ENCODE measurements around the gene PALMD.

Gene PALMD

GRCh38 chr1:99643021-99643779 is 2.7 kb upstream of the PALMD start:
- no peaks in the 10 kb centered on the region for H3K36me3 Mint-ChIP-seq
- no peak for DNase-seq (ENCODE audit: low spot score in 2 of 2)
- peaks cover 4% of the 10 kb centered on the region for H3K27me3 Mint-ChIP-seq
- H3K9me3 Mint-ChIP-seq: no peaks in the 10 kb centered on the region
- no peaks in the 10 kb centered on the region for H3K4me1 Mint-ChIP-seq
- no peak for ATAC-seq (ENCODE audit: low read depth)
- H3K4me3 Mint-ChIP-seq: no peak overlapping the region
- no peak overlapping the region for H3K27ac Mint-ChIP-seq

GRCh38 chr1:99644279-99645004 is 1.5 kb upstream of the PALMD start:
- ATAC-seq (ENCODE audit: low read depth) (no peak), DNase-seq (ENCODE audit: low spot score in 2 of 2) (no peak)
- Mint-ChIP-seq H3K36me3 (no peaks in the 10 kb centered on the region), H3K4me3 (no peak overlapping the region), H3K9me3 (no peaks in the 10 kb centered on the region), H3K27ac (no peak overlapping the region), H3K27me3 (peaks cover 4% of the 10 kb centered on the region), H3K4me1 (no peaks in the 10 kb centered on the region)

- DNase-seq (ENCODE audit: low spot score in 2 of 2): no peak
- no peak overlapping the region for H3K4me3 Mint-ChIP-seq
- no peak for ATAC-seq (ENCODE audit: low read depth)
- H3K4me1 Mint-ChIP-seq: no peaks in the 10 kb centered on the region
- peaks cover 4% of the 10 kb centered on the region for H3K27me3 Mint-ChIP-seq
- H3K27ac Mint-ChIP-seq: no peak overlapping the region
- H3K9me3 Mint-ChIP-seq: no peaks in the 10 kb centered on the region
- H3K36me3 Mint-ChIP-seq: no peaks in the 10 kb centered on the region
Measured at GRCh38 chr1:99645203-99645602, 710 bp upstream of the PALMD start.

- DNase-seq (ENCODE audit: low spot score in 2 of 2) (no peak), ATAC-seq (ENCODE audit: low read depth) (no peak)
- Mint-ChIP-seq H3K36me3 (no peaks in the 10 kb centered on the region), H3K4me3 (no peak overlapping the region), H3K4me1 (no peaks in the 10 kb centered on the region), H3K27me3 (peaks cover 4% of the 10 kb centered on the region), H3K9me3 (no peaks in the 10 kb centered on the region), H3K27ac (no peak overlapping the region)
Measured at GRCh38 chr1:99646868-99647267, 955 bp downstream of the PALMD start.

GRCh38 chr1:99647490-99647889 is 1.6 kb downstream of the PALMD start:
- Mint-ChIP-seq H3K27ac (no peak overlapping the region), H3K27me3 (peaks cover 4% of the 10 kb centered on the region)

GRCh38 chr1:99648107-99648506 is 2.2 kb downstream of the PALMD start:
- Mint-ChIP-seq H3K27ac (no peak overlapping the region), H3K4me1 (no peaks in the 10 kb centered on the region), H3K36me3 (no peaks in the 10 kb centered on the region), H3K9me3 (no peaks in the 10 kb centered on the region), H3K4me3 (no peak overlapping the region), H3K27me3 (peaks cover 4% of the 10 kb centered on the region)
- ATAC-seq (ENCODE audit: low read depth): no peak
- no peak for DNase-seq (ENCODE audit: low spot score in 2 of 2)

More at GRCh38 chr1:99647490-99647889, 1.6 kb downstream of the PALMD start:
- no peak for DNase-seq (ENCODE audit: low spot score in 2 of 2)
- H3K4me1 Mint-ChIP-seq: no peaks in the 10 kb centered on the region
- no peak for ATAC-seq (ENCODE audit: low read depth)
- H3K9me3 Mint-ChIP-seq: no peaks in the 10 kb centered on the region
- no peaks in the 10 kb centered on the region for H3K36me3 Mint-ChIP-seq
- no peak overlapping the region for H3K4me3 Mint-ChIP-seq

- Mint-ChIP-seq H3K4me3 (no peak overlapping the region), H3K9me3 (no peaks in the 10 kb centered on the region), H3K4me1 (no peaks in the 10 kb centered on the region), H3K27me3 (peaks cover 4% of the 10 kb centered on the region), H3K36me3 (no peaks in the 10 kb centered on the region), H3K27ac (no peak overlapping the region)
- ATAC-seq (ENCODE audit: low read depth) (no peak), DNase-seq (ENCODE audit: low spot score in 2 of 2) (no peak)
Measured at GRCh38 chr1:99650030-99650429, 4.1 kb downstream of the PALMD start.

- Mint-ChIP-seq H3K9me3 (no peaks in the 10 kb centered on the region), H3K27me3 (peaks cover 2% of the 10 kb centered on the region), H3K27ac (no peak overlapping the region), H3K4me3 (no peak overlapping the region), H3K36me3 (no peaks in the 10 kb centered on the region), H3K4me1 (no peaks in the 10 kb centered on the region)
- DNase-seq (ENCODE audit: low spot score in 2 of 2) (no peak), ATAC-seq (ENCODE audit: low read depth) (no peak)
Measured at GRCh38 chr1:99650773-99651437, 5.0 kb downstream of the PALMD start.

- Mint-ChIP-seq H3K36me3 (no peaks in the 10 kb centered on the region), H3K4me3 (no peak overlapping the region), H3K4me1 (no peaks in the 10 kb centered on the region), H3K27me3 (no peaks in the 10 kb centered on the region), H3K27ac (no peak overlapping the region), H3K9me3 (no peaks in the 10 kb centered on the region)
- DNase-seq (ENCODE audit: low spot score in 2 of 2): no peak
- no peak for ATAC-seq (ENCODE audit: low read depth)
Measured at GRCh38 chr1:99652881-99653281, 7.0 kb downstream of the PALMD start.

- DNase-seq (ENCODE audit: low spot score in 2 of 2): no peak
- no peak overlapping the region for H3K4me3 Mint-ChIP-seq
Measured at GRCh38 chr1:99655376-99655775, 9.5 kb downstream of the PALMD start.

GRCh38 chr1:99656701-99657100 is 10.8 kb downstream of the PALMD start:
- no peak for ATAC-seq (ENCODE audit: low read depth)
- H3K9me3 Mint-ChIP-seq: no peaks in the 10 kb centered on the region
- peaks cover 1% of the 10 kb centered on the region for H3K27me3 Mint-ChIP-seq
- H3K27ac Mint-ChIP-seq: no peak overlapping the region
- no peak for DNase-seq (ENCODE audit: low spot score in 2 of 2)
- no peaks in the 10 kb centered on the region for H3K4me1 Mint-ChIP-seq
- H3K4me3 Mint-ChIP-seq: no peak overlapping the region
- H3K36me3 Mint-ChIP-seq: no peaks in the 10 kb centered on the region

More at GRCh38 chr1:99655376-99655775, 9.5 kb downstream of the PALMD start:
- H3K9me3 Mint-ChIP-seq: no peaks in the 10 kb centered on the region
- H3K4me1 Mint-ChIP-seq: no peaks in the 10 kb centered on the region
- peaks cover 1% of the 10 kb centered on the region for H3K27me3 Mint-ChIP-seq
- no peaks in the 10 kb centered on the region for H3K36me3 Mint-ChIP-seq
- no peak for ATAC-seq (ENCODE audit: low read depth)
- no peak overlapping the region for H3K27ac Mint-ChIP-seq

- no peaks in the 10 kb centered on the region for H3K36me3 Mint-ChIP-seq
- no peaks in the 10 kb centered on the region for H3K9me3 Mint-ChIP-seq
- no peak overlapping the region for H3K27ac Mint-ChIP-seq
- DNase-seq (ENCODE audit: low spot score in 2 of 2) (no peak), ATAC-seq (ENCODE audit: low read depth) (no peak)
- H3K4me3 Mint-ChIP-seq: no peak overlapping the region
- H3K4me1 Mint-ChIP-seq: no peaks in the 10 kb centered on the region
- H3K27me3 Mint-ChIP-seq: peaks cover 1% of the 10 kb centered on the region
Measured at GRCh38 chr1:99657213-99658030, 11.5 kb downstream of the PALMD start.

- Mint-ChIP-seq H3K36me3 (no peaks in the 10 kb centered on the region), H3K27ac (no peak overlapping the region), H3K4me1 (no peaks in the 10 kb centered on the region), H3K4me3 (no peak overlapping the region), H3K27me3 (peaks cover 1% of the 10 kb centered on the region), H3K9me3 (no peaks in the 10 kb centered on the region)
- no peak for DNase-seq (ENCODE audit: low spot score in 2 of 2)
- no peak for ATAC-seq (ENCODE audit: low read depth)
Measured at GRCh38 chr1:99658031-99658290, 12.0 kb downstream of the PALMD start.

GRCh38 chr1:99659755-99660210 is 13.9 kb downstream of the PALMD start:
- DNase-seq (ENCODE audit: low spot score in 2 of 2) (no peak), ATAC-seq (ENCODE audit: low read depth) (no peak)
- H3K4me3 Mint-ChIP-seq: no peak overlapping the region
- H3K27me3 Mint-ChIP-seq: peaks cover 3% of the 10 kb centered on the region
- H3K36me3 Mint-ChIP-seq: no peaks in the 10 kb centered on the region
- H3K27ac Mint-ChIP-seq: no peak overlapping the region
- H3K4me1 Mint-ChIP-seq: no peaks in the 10 kb centered on the region
- H3K9me3 Mint-ChIP-seq: no peaks in the 10 kb centered on the region
